H1 (cell line): ENCODE measurements around the gene LRIG2. TPM values are rescaled to one million over a fixed set of nuclear protein-coding genes. Genes with fewer than 3 reads are reported as not detected.

ENCODE experiments used
- CTCF ChIA-PET: fragments of 300-600 bp; sonication (Branson Sonifier 250); formaldehyde crosslinking; loops from one replicate; lab custom pipeline; 2021; ENCODE audit not compliant: partially characterized antibody; lab: Charles Lee
- POLR2A ChIA-PET: fragments of 300-600 bp; sonication (Branson Sonifier 250); formaldehyde crosslinking; loops from one replicate; lab custom pipeline; 2021; ENCODE audit warnings: inconsistent platforms; ENCODE audit not compliant: partially characterized antibody; lab: Charles Lee
- DNase-seq, 2 experiments: peaks; one replicate each; pipeline versions ENCODE4 v3.0.0 to v3.0.0-alpha.2; 2010 to 2022; ENCODE audit warnings: low spot score in 2 of 2, low read depth in 1 of 2, mixed read lengths in 1 of 2
- FAIRE-seq: peaks from 2 replicates; lab custom pipeline; 2011; peaks lifted over from hg19 to GRCh38; lab: Jason Lieb, UNC
- H2AFZ ChIP-seq: 2 replicates; pipeline ENCODE4 v1.8.1; 2012; ENCODE audit warnings: low read length, inconsistent platforms
- H2AK5ac ChIP-seq: 2 replicates; pipeline ENCODE4 v1.6.1; 2013; ENCODE audit warnings: low read depth, low read length
- H2BK120ac ChIP-seq: replicated peaks from 2 replicates; pipeline ENCODE3; 2013; ENCODE audit warnings: low read depth, low read length, inconsistent platforms
- H2BK12ac ChIP-seq: 2 replicates; pipeline ENCODE4 v1.6.1; 2013; ENCODE audit warnings: low read depth, low read length
- H2BK15ac ChIP-seq: 2 replicates; pipeline ENCODE4 v1.6.1; 2013; ENCODE audit warnings: low read length
- H2BK20ac ChIP-seq: 2 replicates; pipeline ENCODE4 v1.6.1; 2013; ENCODE audit warnings: low read length
- H2BK5ac ChIP-seq: 2 replicates; pipeline ENCODE4 v1.6.1; 2013; ENCODE audit warnings: low read depth, low read length
- H3K14ac ChIP-seq: 2 replicates; pipeline ENCODE4 v1.6.1; 2013; ENCODE audit warnings: inconsistent platforms; ENCODE audit not compliant: insufficient read length
- H3K18ac ChIP-seq: 2 replicates; pipeline ENCODE4 v1.6.1; 2013; ENCODE audit warnings: low read length; ENCODE audit errors: extremely low read depth
- H3K23ac ChIP-seq: 2 replicates; pipeline ENCODE4 v1.6.1; 2013; ENCODE audit warnings: inconsistent platforms; ENCODE audit not compliant: insufficient read length
- H3K23me2 ChIP-seq: 2 replicates; pipeline ENCODE4 v1.6.1; 2013; ENCODE audit warnings: low read depth, low read length
- H3K27ac ChIP-seq: 2 replicates; pipeline ENCODE4 v1.6.1; 2011; ENCODE audit warnings: low read depth, low read length, inconsistent platforms
- H3K27me3 ChIP-seq, 4 experiments: replicated peaks in 1 of 4; 1 replicate in 1 of 4; 2 replicates in 3 of 4; pipeline versions ENCODE4 v1.6.1 to v1.8.1; 2011 to 2013; ENCODE audit warnings: low read length in 3 of 4, mild to moderate bottlenecking in 3 of 4, inconsistent platforms in 2 of 4, mixed read lengths in 2 of 4, moderate library complexity in 1 of 4; ENCODE audit not compliant: control insufficient read depth in 3 of 4, insufficient read depth in 3 of 4; ENCODE audit errors: extremely low read depth in 1 of 4
- H3K36me3 ChIP-seq, 4 experiments: 2 replicates each; pipeline versions ENCODE4 v1.6.1 to v1.8.1; 2011 to 2013; ENCODE audit warnings: mild to moderate bottlenecking in 4 of 4, low read length in 3 of 4, moderate library complexity in 2 of 4, control low read depth in 1 of 4, inconsistent platforms in 1 of 4; ENCODE audit not compliant: insufficient read depth in 4 of 4, control insufficient read depth in 2 of 4
- H3K4ac ChIP-seq: replicated peaks from 2 replicates; pipeline ENCODE3; 2013; ENCODE audit warnings: low read length, low read depth, mixed read lengths, inconsistent platforms; ENCODE audit not compliant: insufficient read length
- H3K4me1 ChIP-seq, 4 experiments: replicated peaks in 1 of 4; 1 replicate in 1 of 4; 2 replicates in 3 of 4; pipeline versions ENCODE4 v1.6.1 to v1.8.1; 2011 to 2013; ENCODE audit warnings: low read length in 3 of 4, inconsistent platforms in 2 of 4, mixed read lengths in 1 of 4; ENCODE audit not compliant: insufficient read depth in 4 of 4, control insufficient read depth in 3 of 4
- H3K4me2 ChIP-seq, 2 experiments: 2 replicates each; pipeline versions ENCODE4 v1.6.1 to v1.8.1; 2011 to 2013; ENCODE audit warnings: low read depth in 2 of 2, low read length in 2 of 2, control low read depth in 1 of 2, inconsistent platforms in 1 of 2, mild to moderate bottlenecking in 1 of 2; ENCODE audit not compliant: insufficient read depth in 1 of 2
- H3K4me3 ChIP-seq, 4 experiments: fragments of 200-600, 300-600 bp in 1 of 4; sonication (generic), shearing (Covaris generic), sonication (Bioruptor Twin) in 1 of 4; 2 replicates each; pipeline versions ENCODE4 v1.5.1 to v1.8.1; 2011 to 2016; ENCODE audit warnings: low read length in 4 of 4, low read depth in 3 of 4, control low read depth in 2 of 4, inconsistent platforms in 2 of 4, mild to moderate bottlenecking in 2 of 4, mixed read lengths in 1 of 4, moderate library complexity in 1 of 4; ENCODE audit not compliant: insufficient read depth in 2 of 4; ENCODE audit errors: extremely low read depth in 1 of 4
- H3K56ac ChIP-seq: replicated peaks from 2 replicates; pipeline ENCODE3; 2013; ENCODE audit warnings: low read depth, mild to moderate bottlenecking, mixed read lengths, low read length, inconsistent platforms; ENCODE audit not compliant: insufficient read length
- H3K79me1 ChIP-seq: 2 replicates; pipeline ENCODE4 v1.6.1; 2013; ENCODE audit warnings: low read depth, low read length, control low read depth
- H3K79me2 ChIP-seq, 2 experiments: 2 replicates each; pipeline versions ENCODE4 v1.6.1 to v1.8.1; 2012 to 2013; ENCODE audit warnings: low read length in 2 of 2, mild to moderate bottlenecking in 2 of 2, inconsistent platforms in 1 of 2; ENCODE audit not compliant: insufficient read depth in 2 of 2, control insufficient read depth in 1 of 2
- H3K9ac ChIP-seq, 4 experiments: replicated peaks in 1 of 4; 1 replicate in 1 of 4; 2 replicates in 3 of 4; pipeline versions ENCODE4 v1.6.1 to v1.8.1; 2011 to 2013; ENCODE audit warnings: low read depth in 3 of 4, low read length in 3 of 4, control low read depth in 2 of 4, mild to moderate bottlenecking in 2 of 4, moderate library complexity in 2 of 4, inconsistent platforms in 1 of 4; ENCODE audit errors: extremely low read depth in 1 of 4
- H3K9me3 ChIP-seq, 2 experiments: 2 replicates each; pipeline versions ENCODE4 v1.6.1 to v1.8.1; 2012 to 2013; ENCODE audit warnings: mild to moderate bottlenecking in 2 of 2, moderate library complexity in 2 of 2, control low read depth in 1 of 2, inconsistent platforms in 1 of 2, low read depth in 1 of 2, low read length in 1 of 2, mixed read lengths in 1 of 2; ENCODE audit not compliant: insufficient read depth in 2 of 2
- H4K20me1 ChIP-seq, 2 experiments: replicated peaks in 1 of 2; 2 replicates each; pipeline versions ENCODE3 to v1.8.1; 2011 to 2013; ENCODE audit warnings: inconsistent platforms in 2 of 2, low read length in 2 of 2, mild to moderate bottlenecking in 1 of 2; ENCODE audit not compliant: insufficient read depth in 2 of 2, control insufficient read depth in 1 of 2
- H4K5ac ChIP-seq: 2 replicates; pipeline ENCODE4 v1.6.1; 2013; ENCODE audit warnings: low read length, low read depth, mixed read lengths, inconsistent platforms; ENCODE audit not compliant: insufficient read length
- H4K8ac ChIP-seq: 2 replicates; pipeline ENCODE4 v1.8.0; 2013; ENCODE audit warnings: mild to moderate bottlenecking, moderate library complexity, low read length, inconsistent platforms; ENCODE audit not compliant: insufficient read depth; ENCODE audit errors: extremely low read depth
- H4K91ac ChIP-seq: replicated peaks from 2 replicates; pipeline ENCODE3; 2013; ENCODE audit warnings: low read length, mixed read lengths, inconsistent platforms; ENCODE audit not compliant: insufficient read length
- GABPA ChIP-seq: IDR thresholded peaks from 2 replicates; pipeline ENCODE4 v1.6.1; 2011; ENCODE audit warnings: mild to moderate bottlenecking, low read length, moderate library complexity, borderline replicate concordance; ENCODE audit not compliant: insufficient read depth
- NRF1 ChIP-seq: IDR thresholded peaks from 2 replicates; pipeline ENCODE4 v1.6.1; 2011; ENCODE audit warnings: mild to moderate bottlenecking, low read depth, low read length, improper control_type of control experiment
- PHF8 ChIP-seq: fragments of 200-600 bp; sonication (generic); conservative IDR thresholded peaks from 2 replicates; pipeline ENCODE4 v1.7.1; 2012; ENCODE audit warnings: low read depth, mild to moderate bottlenecking, inconsistent platforms, low read length, moderate library complexity
- RAD21 ChIP-seq, 2 experiments: IDR thresholded peaks in 1 of 2; conservative IDR thresholded peaks in 1 of 2; 2 replicates each; pipeline ENCODE4 v1.6.1; 2011; ENCODE audit warnings: low read depth in 2 of 2, low read length in 2 of 2, improper control_type of control experiment in 1 of 2, inconsistent platforms in 1 of 2, mild to moderate bottlenecking in 1 of 2, moderate library complexity in 1 of 2
- whole genome bisulfite sequencing, 2 experiments: shearing (Covaris generic) in 1 of 2; methylation state at CpG; one replicate each; pipeline versions ENCODE4 v1.1.6 to v1.1.7; 2013 to 2015; ENCODE audit warnings: low lambda C conversion rate in 2 of 2, mixed read lengths in 2 of 2, inconsistent platforms in 1 of 2, low coverage in 1 of 2, missing lambda C conversion rate in 1 of 2; ENCODE audit not compliant: insufficient replicate concordance in 2 of 2, insufficient coverage in 1 of 2, insufficient read length in 1 of 2; ENCODE audit errors: extremely low coverage in 1 of 2, missing lambda C conversion rate in 1 of 2; 5-methylcytosine and 5-hydroxymethylcytosine counted together
- polyA plus RNA-seq, 7 experiments: library from polyadenylated mRNA; depleted of rRNA in 3 of 7; stranded (reverse) in 5 of 7; unstranded in 2 of 7; fragments of >200 nt in 5 of 7; fragments of 200-250 nt in 2 of 7; gene quantifications; 1 replicate in 5 of 7; 2 replicates in 1 of 7; 4 replicates in 1 of 7; pipeline versions ENCODE4 v1.2.1 to v1.2.3, GENCODE V29; 2011 to 2013; ENCODE audit warnings: missing spikeins in 2 of 7, mixed read lengths in 2 of 7
- total RNA-seq: library from RNA; stranded (reverse); fragmentation: NEBNext Ultra II Directional; extraction: Animal tissue kit (Norgen Biotek cat#: 25700); gene quantifications from 2 replicates; pipeline ENCODE4 v1.2.1, GENCODE V29; 2021

LRIG2 gene
- total and polyA plus RNA-seq, 2 of the 8 experiments (the other 6 are each of a cell fraction or from before 2014, with no cell fraction given), result 16.2 to 20.9 TPM

GRCh38 chr1:113169591-113169990, 96.6 kb downstream of the LRIG2 start:
- H3K27ac ChIP-seq, result no peak overlapping the region
- H3K36me3 ChIP-seq, result no peaks in the 10 kb centered on the region
- no peak overlapping the region for H4K5ac ChIP-seq
- no peak overlapping the region for H3K4ac ChIP-seq
- no peaks in the 10 kb centered on the region for H3K79me2 ChIP-seq
- peaks cover 0 to 14% of the 10 kb centered on the region in 2 experiments; a peak in 2 of 4 replicates for H3K9me3 ChIP-seq
- no peak overlapping the region for H3K9ac ChIP-seq
- no peak overlapping the region for H2BK15ac ChIP-seq
- no peaks in the 10 kb centered on the region for H3K27me3 ChIP-seq
- H2BK5ac ChIP-seq, result no peak overlapping the region
- H2AK5ac ChIP-seq, result no peak overlapping the region
- H3K56ac ChIP-seq, result no peak overlapping the region
- H3K18ac ChIP-seq, result no peak overlapping the region
- no peak overlapping the region for H3K23ac ChIP-seq
- POLR2A ChIA-PET, result no interaction called here
- DNase-seq, result no peak
- H2BK12ac ChIP-seq, result no peak overlapping the region
- H3K4me1 ChIP-seq, result no peaks in the 10 kb centered on the region
- H4K91ac ChIP-seq, result no peak overlapping the region
- no peak overlapping the region for H2BK20ac ChIP-seq
- no peaks in the 10 kb centered on the region for H3K79me1 ChIP-seq
- no peak overlapping the region for H2AFZ ChIP-seq
- H3K4me3 ChIP-seq, result no peak overlapping the region
- no peak for FAIRE-seq
- TF ChIP-seq PHF8 (no peak), NRF1 (no peak), GABPA (no peak), RAD21 (IDR thresholded peaks at IDR 0.05 in 1 of 2, conservative IDR thresholded peaks at IDR 0.05 in 1 of 2; ENCODE audit: low read depth in 2 of 2, low read length in 2 of 2) (no peak)
- H3K14ac ChIP-seq, result no peak overlapping the region
- H3K23me2 ChIP-seq, result no peaks in the 10 kb centered on the region
- no peak overlapping the region for H2BK120ac ChIP-seq
- H3K4me2 ChIP-seq, result no peak overlapping the region
- 83% methylated on average over 5 of the region's 5 CpGs; no CpG with 5 or more reads in 1 of the 2 experiments for WGBS, 2 experiments
- CTCF ChIA-PET, result interaction anchor here (0.8 to 1.1 kb wide), 2 partner anchors 8 to 9 kb away, joined by 3 to 4 read pairs; no protein-coding TSS in a partner anchor
- no peaks in the 10 kb centered on the region for H4K20me1 ChIP-seq
- H4K8ac ChIP-seq, result no peak overlapping the region
